Kidney capillary endothelial cell (primary cell): ENCODE data around the gene COPB2.

Source experiments
- DNase-seq: peaks from one replicate; pipeline ENCODE4 v3.0.0-alpha.2; 2018; ENCODE audit warnings: low spot score

The COPB2 gene

DNA sequence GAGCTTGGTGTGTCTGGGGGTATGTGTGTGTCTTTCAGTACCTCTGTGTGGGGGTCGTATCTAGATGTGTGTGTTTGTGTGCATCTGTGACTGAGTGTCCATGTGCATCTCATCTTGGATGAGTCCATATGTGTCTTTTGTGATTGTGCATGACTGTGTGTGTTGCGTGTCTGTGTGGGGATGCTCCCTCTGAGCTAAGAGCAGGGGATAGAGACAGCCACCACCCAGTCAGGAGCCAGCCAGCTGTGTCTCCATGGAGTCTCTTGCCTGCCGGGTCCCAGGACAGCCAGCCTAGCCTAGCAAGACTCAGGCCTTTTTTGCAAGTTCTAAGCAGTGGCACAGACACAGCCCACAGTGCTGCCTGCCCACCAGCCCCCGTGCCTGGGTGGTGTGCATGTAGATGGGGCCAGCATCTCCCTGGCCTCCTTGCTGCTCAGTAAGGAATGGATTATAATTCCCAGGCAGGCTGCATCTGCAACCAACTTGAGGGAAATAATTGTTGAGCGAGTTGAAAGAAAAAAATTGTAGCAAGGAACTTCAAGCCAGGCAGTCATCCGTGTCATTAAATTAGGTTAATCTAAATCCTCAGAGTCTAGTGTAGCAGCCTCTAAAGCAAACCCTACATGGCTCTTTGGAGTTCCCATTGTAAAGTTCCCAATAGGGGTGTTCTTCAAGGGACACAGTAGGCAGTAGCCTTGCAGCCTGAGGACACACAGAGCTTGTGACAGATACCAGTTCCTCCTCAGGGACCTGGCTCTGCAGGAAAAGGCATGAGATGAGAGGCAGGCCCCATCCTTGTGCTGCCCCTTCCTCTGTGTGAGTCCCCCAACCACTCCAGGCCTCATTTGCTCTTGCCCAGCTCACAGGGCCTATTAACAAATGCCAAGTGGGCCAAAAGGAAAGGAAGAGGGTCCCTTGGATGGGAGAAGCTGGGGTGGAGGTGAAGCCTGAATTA is 81.6 kb downstream of the COPB2 start:
- DNase-seq = no peak
